Esophagus muscularis mucosa (tissue), 4 donors: ENCODE data around the gene ART1. TPM values are rescaled to one million over a fixed set of nuclear protein-coding genes. Genes with fewer than 3 reads are reported as not detected.

ENCODE experiments used
- DNase-seq: peaks from one replicate; pipeline ENCODE4 v3.0.0-alpha.2; 2017; ENCODE audit errors: extremely low spot score
- H3K27ac ChIP-seq, 4 donors: fragments of 200-600 bp; sonication (generic); replicated peaks in 1 of 4; 1 replicate in 3 of 4; 2 replicates in 1 of 4; pipeline ENCODE4 v1.5.1; 2016 to 2019; ENCODE audit warnings: mild to moderate bottlenecking in 1 of 4
- H3K27me3 ChIP-seq, 4 donors: fragments of 200-600 bp; sonication (generic); one replicate each; pipeline versions ENCODE4 v1.5.1 to v1.6.0; 2016 to 2019
- H3K36me3 ChIP-seq, 4 donors: fragments of 200-600 bp; sonication (generic); one replicate each; pipeline ENCODE4 v1.5.1; 2016 to 2019
- H3K4me1 ChIP-seq, 4 donors: fragments of 200-600 bp; sonication (generic); one replicate each; pipeline ENCODE4 v1.5.1; 2016 to 2019
- H3K4me3 ChIP-seq, 4 donors: fragments of 200-600 bp; sonication (generic); 1 replicate in 2 of 4; 2 replicates in 2 of 4; pipeline ENCODE4 v1.5.1; 2016 to 2019; ENCODE audit warnings: mild to moderate bottlenecking in 4 of 4, moderate library complexity in 1 of 4
- H3K9me3 ChIP-seq, 4 donors: fragments of 200-600 bp; sonication (generic); 1 replicate in 3 of 4; 2 replicates in 1 of 4; pipeline ENCODE4 v1.5.1; 2016 to 2019
- CTCF ChIP-seq, 3 experiments: fragments of 200-600 bp in 2 of 3; fragments of 450-650 bp in 1 of 3; sonication (generic) in 2 of 3; IDR thresholded peaks; one replicate each; pipeline ENCODE4 v1.5.1; 2017 to 2019; ENCODE audit warnings: antibody characterized with exemption in 3 of 3, mild to moderate bottlenecking in 2 of 3, moderate library complexity in 1 of 3
- EP300 ChIP-seq: sonication (generic); formaldehyde crosslinking; IDR thresholded peaks from one replicate; pipeline ENCODE4 v1.6.1; 2017; ENCODE audit warnings: antibody characterized with exemption
- POLR2A ChIP-seq: fragments of 450-650 bp; IDR thresholded peaks from one replicate; pipeline ENCODE4 v1.6.1; 2017; ENCODE audit warnings: antibody characterized with exemption, moderate library complexity, mild to moderate bottlenecking, low read depth
- POLR2AphosphoS5 ChIP-seq, 2 donors: sonication (generic); formaldehyde crosslinking; IDR thresholded peaks; one replicate each; pipeline ENCODE4 v1.6.1; 2017; ENCODE audit warnings: antibody characterized with exemption in 2 of 2
- WGBS: methylation state at CpG from one replicate; pipeline ENCODE4 v1.1.5; 2018; 5-methylcytosine and 5-hydroxymethylcytosine counted together
- intact Hi-C: fragments of 100-400 bp; cut with DNase I; formaldehyde crosslinking; loops from one replicate; pipeline ENCODE4 v1.15.1; 2023
- total RNA-seq, 4 donors: library from RNA; depleted of rRNA; stranded (reverse); fragments of >200 nt; gene quantifications; one replicate each; pipeline versions ENCODE4 v1.1.0 to v1.2.1, GENCODE V29; 2016

Gene ART1
- total RNA-seq, 4 donors from 2014 or later: not detected

- DNase-seq: no peak
- 97% methylated on average over 3 of the region's 5 CpGs for WGBS
- intact Hi-C loops: no loop called here
Measured at GRCh38 chr11:3638513-3638912, 6.4 kb upstream of the ART1 start.

DNA sequence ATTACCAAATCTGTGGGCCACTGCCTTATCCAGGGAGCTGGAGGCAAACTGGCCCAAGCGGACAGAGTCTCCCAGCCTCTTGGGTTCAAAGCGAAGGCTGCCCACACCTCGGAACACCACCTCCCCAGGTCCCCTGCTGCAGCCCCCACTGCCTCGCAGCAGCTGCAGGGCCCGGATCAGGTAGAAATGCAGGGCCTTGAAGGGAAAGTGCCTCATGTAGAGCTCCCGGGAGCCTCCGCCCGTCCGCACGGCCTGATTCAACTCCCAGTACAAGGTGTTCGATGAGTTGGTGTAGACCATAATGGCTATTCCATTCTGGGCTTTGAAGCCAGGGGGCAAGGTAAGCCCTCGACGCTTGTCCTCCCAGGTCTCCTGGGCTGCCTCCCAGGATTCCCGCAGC lies 5.1 kb upstream of the ART1 start:
- Histone ChIP-seq H3K9me3 (no peaks in the 10 kb centered on the region), H3K4me3 (no peak overlapping the region), H3K4me1 (peaks cover 11 to 22% (median 19%) of the 10 kb centered on the region in 4 donors), H3K27me3 (peaks cover 0 to 5% (median 0%) of the 10 kb centered on the region in 4 donors), H3K27ac (no peak overlapping the region), H3K36me3 (no peaks in the 10 kb centered on the region)
- WGBS: 92% methylated on average over 13 of the region's 14 CpGs
- intact Hi-C loops: no loop called here
- no peak for DNase-seq
- TF ChIP-seq CTCF (IDR thresholded peaks at IDR 0.05): no peak
- TF ChIP-seq POLR2A: no peak
- TF ChIP-seq POLR2AphosphoS5 (IDR thresholded peaks at IDR 0.05): no peak
- TF ChIP-seq EP300: no peak

More at GRCh38 chr11:3638513-3638912, 6.4 kb upstream of the ART1 start:
- Histone ChIP-seq H3K27ac (no peak overlapping the region), H3K27me3 (peaks cover 0 to 5% (median 0%) of the 10 kb centered on the region in 4 donors), H3K36me3 (no peaks in the 10 kb centered on the region), H3K4me3 (no peak overlapping the region), H3K4me1 (peaks cover 9 to 22% (median 18%) of the 10 kb centered on the region in 4 donors), H3K9me3 (no peaks in the 10 kb centered on the region)
- no peak for TF ChIP-seq POLR2A
- TF ChIP-seq EP300: no peak
- TF ChIP-seq CTCF (IDR thresholded peaks at IDR 0.05): no peak
- TF ChIP-seq POLR2AphosphoS5 (IDR thresholded peaks at IDR 0.05): no peak

DNA sequence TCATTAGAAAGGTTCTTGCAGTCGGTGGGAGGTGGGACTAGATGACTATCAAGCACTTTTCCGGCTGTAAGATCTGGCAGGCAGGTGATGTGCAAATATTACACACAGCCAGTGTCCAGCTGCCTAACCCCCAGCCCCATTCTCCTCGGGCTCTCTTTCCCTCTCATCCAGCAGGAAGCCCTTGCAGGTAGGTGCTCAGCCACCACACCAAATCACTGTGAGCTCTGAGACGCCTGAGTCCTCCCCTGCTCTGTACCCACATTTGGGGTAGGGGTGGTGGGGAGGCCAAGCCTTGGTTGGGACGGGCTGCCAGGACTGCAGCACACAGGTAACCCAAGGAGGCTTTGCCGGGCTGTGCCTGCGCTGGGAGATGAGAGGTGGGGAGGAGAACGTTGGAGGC lies 3.7 kb upstream of the ART1 start:
- TF ChIP-seq CTCF (IDR thresholded peaks at IDR 0.05): no peak
- TF ChIP-seq EP300: no peak
- TF ChIP-seq POLR2AphosphoS5 (IDR thresholded peaks at IDR 0.05): no peak
- TF ChIP-seq POLR2A: no peak

DNA sequence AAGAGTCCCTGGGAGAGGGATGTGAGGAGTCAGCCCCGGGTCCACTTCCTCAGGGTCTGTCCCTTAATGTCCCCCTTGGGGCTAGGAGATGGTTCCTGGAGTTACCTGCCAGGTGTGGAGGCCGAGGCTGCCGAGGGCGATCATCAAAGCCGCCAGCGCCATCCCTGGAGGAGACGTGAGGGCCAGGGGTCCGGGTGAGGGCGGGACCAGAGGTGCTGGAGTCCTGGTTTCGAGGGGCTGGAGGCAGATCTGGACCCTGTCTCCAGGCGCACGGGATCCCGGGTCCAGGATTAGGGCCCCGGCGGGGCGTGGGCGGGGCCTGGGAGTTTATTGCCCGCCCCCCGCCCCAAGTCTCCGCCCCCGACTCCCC lies 3.2 kb upstream of the ART1 start, which contains the start of gene ART5:
ART5 (minus strand) TSS at position 292 of the 370 bp plus-strand sequence; CDS start at position 162, 130 bp downstream.
- Histone ChIP-seq H3K4me3 (peak within 1 kb of the TSS; percentile 50 to 66 (median 57)), H3K4me1 (peaks cover 11 to 22% (median 19%) of the 10 kb centered on the region in 4 donors), H3K9me3 (no peaks in the 10 kb centered on the region), H3K27ac (peak within 1 kb of the TSS in 1 of 4 donors; percentile 60), H3K36me3 (no peaks in the 10 kb centered on the region), H3K27me3 (peaks cover 0 to 9% (median 0%) of the 10 kb centered on the region in 4 donors)
- 30% methylated on average over 2 of the region's 21 CpGs for WGBS
- TF ChIP-seq POLR2A (no peak), POLR2AphosphoS5 (IDR thresholded peaks at IDR 0.05) (no peak), EP300 (no peak), CTCF (IDR thresholded peaks at IDR 0.05) (no peak)
- no peak for DNase-seq
- intact Hi-C loops: no loop called here

More for the DNA sequence above, 3.7 kb upstream of the ART1 start:
- Histone ChIP-seq H3K27ac (no peak overlapping the region), H3K36me3 (no peaks in the 10 kb centered on the region), H3K9me3 (no peaks in the 10 kb centered on the region), H3K4me1 (peaks cover 11 to 22% (median 19%) of the 10 kb centered on the region in 4 donors), H3K4me3 (peak overlapping the region in 1 of 4 donors; percentile 66), H3K27me3 (peaks cover 0 to 9% (median 0%) of the 10 kb centered on the region in 4 donors)
- intact Hi-C loops: no loop called here
- no peak for DNase-seq
- 70% methylated on average over 8 of the region's 8 CpGs for WGBS
